ENCODE results near the gene EML1. TPM values are rescaled to one million over a fixed set of nuclear protein-coding genes. Genes with fewer than 3 reads are reported as not detected.

EML1 gene
- total and polyA plus RNA-seq, 2 of the 13 experiments (the other 11 are each of a cell fraction or from before 2014, with no cell fraction given), result 0.59 to 1.7 TPM

- CTCF ChIA-PET (ENCODE audit: low intra/inter-chr PET ratio, low total read pairs), result no interaction called here
Measured at GRCh38 chr14:99931308-99931707, 138.1 kb downstream of the EML1 start.

GRCh38 chr14:99936056-99936455 is 142.8 kb downstream of the EML1 start:
- FAIRE-seq (no peak), DNase-seq (ENCODE audit: low spot score) (no peak), ATAC-seq (no peak)
- Histone ChIP-seq H3K27me3 (ENCODE audit: control insufficient read depth in 1 of 2, insufficient read depth in 2 of 2, low read length in 2 of 2) (no peaks in the 10 kb centered on the region), H3K9ac (ENCODE audit: insufficient read depth, low read depth, low read length) (no peak overlapping the region), H2AFZ (ENCODE audit: low read length) (no peak overlapping the region), H3K79me2 (ENCODE audit: insufficient read depth, low read length) (no peaks in the 10 kb centered on the region), H3K9me3 (ENCODE audit: low read length) (no peaks in the 10 kb centered on the region), H3K36me3 (replicated peaks in 1 of 2; ENCODE audit: control insufficient read depth in 1 of 2, insufficient read depth in 2 of 2, low read length in 2 of 2) (no peaks in the 10 kb centered on the region), H3K27ac (ENCODE audit: extremely low read length, insufficient read depth, low read length) (no peak overlapping the region), H3K4me1 (ENCODE audit: insufficient read depth, low read length) (no peaks in the 10 kb centered on the region), H3K4me2 (ENCODE audit: low read depth, low read length) (no peak overlapping the region), H3K4me3 (replicated peaks in 1 of 3; ENCODE audit: insufficient read depth in 1 of 3, low read depth in 2 of 3, low read length in 3 of 3) (no peak overlapping the region), H4K20me1 (ENCODE audit: insufficient read depth, low read length) (no peaks in the 10 kb centered on the region)
- POLR2A ChIA-PET, result no interaction called here
- CTCF ChIA-PET (ENCODE audit: low intra/inter-chr PET ratio, low total read pairs), result no interaction called here
- WGBS (ENCODE audit: low lambda C conversion rate), result 81% methylated on average over 16 of the region's 16 CpGs
- intact Hi-C loops (cut with micrococcal nuclease; ENCODE audit: unreplicated experiment), result no loop called here
- BruUV-seq (replicated peaks), result no TSS peak
- in situ Hi-C loops (cut with HindIII; ENCODE audit: extremely low pct_ligation_motif_present, low pct_unique_long_range_greater_than_20kb), result no loop called here
- no peak for TF ChIP-seq ZNF451 (CRISPR knock-in tag; IDR thresholded peaks at IDR 0.05)
- no peak for TF ChIP-seq MXD3 (CRISPR knock-in tag; IDR thresholded peaks at IDR 0.05)
- TF ChIP-seq ZNF367 (CRISPR knock-in tag; IDR thresholded peaks at IDR 0.05; ENCODE audit: borderline replicate concordance), result no peak
- TF ChIP-seq RAD51 (IDR thresholded peaks at IDR 0.05; ENCODE audit: borderline replicate concordance), result no peak
- TF ChIP-seq ZNF501 (CRISPR knock-in tag; IDR thresholded peaks at IDR 0.05), result no peak
- no peak for TF ChIP-seq ZNF644 (CRISPR knock-in tag; IDR thresholded peaks at IDR 0.05; ENCODE audit: low read depth)
- TF ChIP-seq ZNF260 (CRISPR knock-in tag; IDR thresholded peaks at IDR 0.05; ENCODE audit: borderline replicate concordance, low read depth), result no peak
- TF ChIP-seq MXI1 (IDR thresholded peaks at IDR 0.05; ENCODE audit: borderline replicate concordance, low read depth, low read length), result no peak
- TF ChIP-seq IRF1 (CRISPR knock-in tag; IDR thresholded peaks at IDR 0.05; ENCODE audit: low read depth), result no peak
- TF ChIP-seq MED1 (CRISPR knock-in tag; IDR thresholded peaks at IDR 0.05), result no peak

More at GRCh38 chr14:99931308-99931707, 138.1 kb downstream of the EML1 start:
- H3K4me2 ChIP-seq (ENCODE audit: low read depth, low read length), result no peak overlapping the region
- no peaks in the 10 kb centered on the region for H3K79me2 ChIP-seq (ENCODE audit: insufficient read depth, low read length)
- no peaks in the 10 kb centered on the region for H4K20me1 ChIP-seq (ENCODE audit: insufficient read depth, low read length)
- H3K4me1 ChIP-seq (ENCODE audit: insufficient read depth, low read length), result no peaks in the 10 kb centered on the region
- no peaks in the 10 kb centered on the region for H3K9me3 ChIP-seq (ENCODE audit: low read length)
- H3K27ac ChIP-seq (ENCODE audit: extremely low read length, insufficient read depth, low read length), result no peak overlapping the region
- no peak for DNase-seq (ENCODE audit: low spot score)
- H3K27me3 ChIP-seq (ENCODE audit: control insufficient read depth in 1 of 2, insufficient read depth in 2 of 2, low read length in 2 of 2), result no peaks in the 10 kb centered on the region
- no peaks in the 10 kb centered on the region for H3K36me3 ChIP-seq (replicated peaks in 1 of 2; ENCODE audit: control insufficient read depth in 1 of 2, insufficient read depth in 2 of 2, low read length in 2 of 2)
- no peak overlapping the region for H3K4me3 ChIP-seq (replicated peaks in 1 of 3; ENCODE audit: insufficient read depth in 1 of 3, low read depth in 2 of 3, low read length in 3 of 3)
- POLR2A ChIA-PET, result no interaction called here
- no peak for ATAC-seq
- H2AFZ ChIP-seq (ENCODE audit: low read length), result no peak overlapping the region
- TF ChIP-seq ZNF83 (CRISPR knock-in tag; IDR thresholded peaks at IDR 0.05; ENCODE audit: borderline replicate concordance) (no peak), ZNF275 (CRISPR knock-in tag; IDR thresholded peaks at IDR 0.05; ENCODE audit: borderline replicate concordance) (no peak), SP4 (CRISPR knock-in tag; IDR thresholded peaks at IDR 0.05) (no peak), PHF5A (CRISPR knock-in tag; IDR thresholded peaks at IDR 0.05; ENCODE audit: low read depth, unreplicated experiment) (no peak), ZNF773 (CRISPR knock-in tag; IDR thresholded peaks at IDR 0.05; ENCODE audit: borderline replicate concordance) (no peak), SAFB2 (CRISPR knock-in tag; IDR thresholded peaks at IDR 0.05; ENCODE audit: borderline replicate concordance, low read depth) (no peak), TGIF2 (CRISPR knock-in tag; IDR thresholded peaks at IDR 0.05) (no peak), ZNF367 (CRISPR knock-in tag; IDR thresholded peaks at IDR 0.05; ENCODE audit: borderline replicate concordance) (no peak), ZNF580 (CRISPR knock-in tag; IDR thresholded peaks at IDR 0.05; ENCODE audit: borderline replicate concordance, low read depth) (no peak)
- BruUV-seq (replicated peaks), result no TSS peak
- WGBS (ENCODE audit: low lambda C conversion rate), result 50% methylated on average over 4 of the region's 4 CpGs
- no peak for FAIRE-seq
- in situ Hi-C loops (cut with HindIII; ENCODE audit: extremely low pct_ligation_motif_present, low pct_unique_long_range_greater_than_20kb), result no loop called here
- H3K9ac ChIP-seq (ENCODE audit: insufficient read depth, low read depth, low read length), result no peak overlapping the region
- intact Hi-C loops (cut with micrococcal nuclease; ENCODE audit: unreplicated experiment), result no loop called here
